DMS79 treated with DMSO at 0.1 percent for 48 hours (cell line): Measurements from ENCODE around the gene TOGARAM2.

Experiments
- DNase-seq: peaks from one replicate; lab custom pipeline; 2025; lab: John Stamatoyannopoulos, UW

The TOGARAM2 gene

DNA sequence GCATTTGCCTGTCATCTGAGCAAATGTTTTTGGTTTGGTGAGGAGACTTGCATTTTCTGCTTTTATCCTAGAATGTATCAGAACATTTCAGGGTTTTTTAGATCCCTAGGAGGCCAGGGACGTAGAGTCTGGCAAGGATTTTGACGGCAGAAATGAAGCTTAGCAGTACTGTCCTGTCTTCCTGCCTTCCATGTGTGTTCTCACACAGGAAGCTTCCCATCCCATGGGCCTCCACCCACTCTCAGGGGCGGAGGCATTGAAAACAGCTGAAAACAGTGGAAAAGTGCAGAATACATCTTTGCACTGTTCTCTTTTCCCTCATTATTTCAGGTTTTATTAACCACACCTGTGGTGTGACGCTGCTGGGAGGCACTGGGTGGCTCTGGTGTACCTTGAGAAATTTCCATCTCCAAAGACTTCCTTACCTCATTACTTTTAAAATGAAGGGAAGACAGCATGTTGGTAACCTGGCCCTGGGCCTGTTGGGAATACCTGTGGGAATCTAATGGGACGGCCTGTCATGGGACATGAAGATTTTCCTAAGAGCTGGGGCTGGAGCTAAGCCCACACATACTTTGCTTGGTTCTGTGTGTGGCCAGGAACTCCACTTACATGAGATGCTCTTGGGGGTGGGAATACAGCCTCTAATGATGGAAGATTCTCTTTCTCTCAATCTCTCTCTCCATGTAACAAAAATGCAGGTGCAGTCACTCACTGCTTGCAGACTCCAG is 72.7 kb downstream of the TOGARAM2 start:
- no peak for DNase-seq

DNA sequence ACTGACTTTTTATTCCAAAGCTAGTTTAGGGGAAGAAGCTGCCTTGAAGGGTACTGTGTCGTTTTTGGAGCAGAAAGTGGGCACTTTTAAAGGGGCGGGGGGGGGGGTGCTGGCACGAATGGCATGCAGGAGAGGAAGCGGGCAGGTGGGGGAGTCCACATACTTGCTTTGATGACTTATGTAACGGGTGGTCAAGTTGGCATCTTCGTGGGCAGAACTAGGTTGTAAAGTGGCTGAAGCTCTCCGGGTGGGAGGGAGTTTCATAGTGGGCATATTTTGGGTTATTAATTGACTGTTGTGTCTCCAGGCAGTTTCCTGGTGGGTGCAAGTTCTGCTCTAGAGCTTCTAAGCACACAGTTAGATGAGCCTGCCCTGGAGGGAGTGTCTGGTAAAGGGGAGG is 73.3 kb downstream of the TOGARAM2 start:
- DNase-seq: no peak

DNA sequence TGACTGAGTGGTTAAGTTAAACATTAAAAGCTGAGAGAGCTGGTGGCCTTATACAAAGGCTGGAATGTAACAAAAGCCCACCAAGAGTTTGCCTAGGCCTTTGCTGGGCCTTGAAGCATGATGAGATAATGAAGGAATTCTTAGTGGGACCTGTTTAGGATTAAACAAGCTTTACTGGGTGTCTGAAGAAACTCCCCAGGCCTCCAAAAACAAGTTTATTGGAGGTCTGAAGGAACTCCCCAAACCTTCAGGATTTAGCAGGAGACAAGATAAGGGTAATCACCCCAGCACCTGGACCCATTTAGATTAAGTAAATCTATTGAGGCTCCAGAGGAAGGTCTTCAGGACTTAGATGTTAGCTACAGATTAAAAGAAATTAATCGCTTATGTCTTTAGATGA is 74.5 kb downstream of the TOGARAM2 start:
- DNase-seq: no peak

DNA sequence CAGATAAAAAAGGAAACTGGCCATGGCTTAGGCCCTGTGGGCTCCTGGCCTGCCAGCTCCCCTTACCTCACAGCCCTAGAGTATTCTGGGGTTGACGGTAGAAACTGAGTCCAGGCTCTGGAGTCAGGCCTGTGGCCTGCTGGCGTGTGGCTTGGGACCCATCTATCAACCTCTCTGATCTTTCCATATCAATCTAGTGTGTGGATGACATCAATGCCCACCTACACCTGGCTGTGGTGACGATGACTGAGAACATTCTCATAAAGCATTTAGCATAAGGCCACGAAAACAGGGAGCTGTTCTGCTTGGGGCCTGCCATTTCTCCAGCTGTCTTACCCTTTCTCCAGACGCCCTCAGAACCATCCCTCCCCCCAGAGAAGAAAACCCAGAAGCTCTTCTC is 75.4 kb downstream of the TOGARAM2 start:
- DNase-seq: peak; percentile 36

DNA sequence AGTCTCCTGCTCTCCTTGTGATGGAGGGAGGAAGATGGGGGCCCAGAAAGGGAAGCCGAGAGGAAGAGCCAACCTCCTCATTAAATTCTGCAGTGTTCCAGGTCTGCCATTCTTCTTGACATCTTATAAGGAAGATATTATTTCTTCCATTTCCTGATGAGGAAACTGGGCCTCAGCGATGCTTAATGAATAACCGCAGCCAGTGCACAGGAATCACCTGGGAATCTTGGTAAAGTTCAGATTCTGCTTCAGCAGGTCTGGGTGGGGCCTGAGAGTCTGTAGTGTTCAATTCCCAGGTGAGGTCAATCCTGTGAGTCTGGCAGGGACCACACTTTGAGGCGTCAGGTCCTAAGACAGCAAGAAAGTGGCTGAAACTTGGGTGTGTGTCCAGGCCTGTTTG is 75.9 kb downstream of the TOGARAM2 start:
- DNase-seq: no peak

DNA sequence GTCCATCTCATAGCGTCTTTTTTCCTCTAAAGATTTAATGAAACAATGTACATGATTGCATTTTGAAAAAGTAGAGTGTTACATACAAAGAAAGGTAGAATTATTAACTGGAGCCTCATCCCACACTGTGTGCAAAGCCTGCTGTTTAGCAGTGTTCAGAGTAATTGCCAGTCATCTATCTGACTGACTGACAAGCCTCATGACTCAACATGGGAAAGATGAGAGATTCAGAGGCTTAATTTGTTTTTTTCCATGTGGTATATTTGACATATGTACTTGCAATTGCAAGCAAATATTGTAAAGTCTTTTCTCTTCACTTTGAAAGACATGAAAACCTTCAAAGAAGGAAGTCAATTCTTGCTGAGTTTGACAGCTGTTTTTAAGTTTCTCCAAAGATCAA is 78.5 kb downstream of the TOGARAM2 start:
- DNase-seq: no peak

DNA sequence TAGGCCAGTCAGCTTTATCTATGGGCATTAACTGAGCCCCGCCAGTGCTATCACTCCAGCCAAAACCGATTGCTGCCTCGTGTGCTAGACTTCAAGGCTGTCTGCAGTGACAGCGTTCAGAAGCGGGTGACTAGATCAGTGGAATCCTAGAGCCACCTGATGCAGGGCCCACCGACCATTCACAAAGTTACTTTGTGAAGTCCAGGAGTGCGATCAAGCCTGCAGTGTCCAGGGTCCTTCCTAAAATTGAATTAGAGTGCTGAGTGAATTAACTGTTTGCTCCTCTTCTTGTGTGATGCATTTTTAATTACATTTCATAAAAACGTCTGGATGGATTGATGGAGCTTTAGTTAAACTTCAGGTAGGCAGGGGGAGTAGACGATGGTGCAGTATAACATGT is 79.3 kb downstream of the TOGARAM2 start:
- DNase-seq: no peak

DNA sequence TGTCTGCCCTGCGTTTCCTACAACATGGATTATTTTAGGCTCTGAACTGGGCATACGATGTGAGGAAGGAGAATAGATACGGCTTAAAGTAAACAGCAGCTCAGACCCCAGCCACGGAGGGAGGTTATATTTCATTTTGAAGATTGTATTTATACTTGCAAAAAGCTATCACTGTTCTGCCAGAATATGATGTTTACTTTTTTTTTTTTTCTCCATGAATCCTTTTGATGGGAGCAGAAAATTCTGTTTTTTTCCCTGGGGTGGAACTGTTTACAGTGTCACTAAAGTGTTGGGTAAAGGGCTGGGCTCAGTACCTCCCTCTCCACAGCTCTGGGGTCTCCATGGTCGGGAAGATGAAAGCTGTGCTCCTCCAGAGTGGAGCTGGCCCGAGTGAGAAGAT is 80.1 kb downstream of the TOGARAM2 start:
- DNase-seq: no peak

DNA sequence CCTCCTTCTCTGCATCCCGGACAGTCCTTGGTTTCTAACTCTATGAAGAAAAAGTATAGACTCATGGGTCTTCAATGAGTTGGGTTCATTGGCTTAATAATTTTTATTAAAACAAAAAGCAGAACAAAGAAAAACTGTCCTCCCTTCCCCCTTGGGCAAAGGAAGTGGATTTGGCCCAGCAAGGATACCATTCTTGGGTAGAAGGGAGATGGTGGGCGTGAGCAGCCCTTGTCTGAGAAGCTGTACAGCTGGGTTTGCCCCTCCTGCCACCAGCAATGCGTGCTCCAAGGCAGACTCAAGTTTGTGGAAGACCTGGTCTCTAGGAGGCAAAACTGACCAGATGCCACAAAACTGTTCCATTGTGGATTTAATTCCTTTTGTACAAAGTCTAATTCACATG is 80.5 kb downstream of the TOGARAM2 start:
- no peak for DNase-seq

DNA sequence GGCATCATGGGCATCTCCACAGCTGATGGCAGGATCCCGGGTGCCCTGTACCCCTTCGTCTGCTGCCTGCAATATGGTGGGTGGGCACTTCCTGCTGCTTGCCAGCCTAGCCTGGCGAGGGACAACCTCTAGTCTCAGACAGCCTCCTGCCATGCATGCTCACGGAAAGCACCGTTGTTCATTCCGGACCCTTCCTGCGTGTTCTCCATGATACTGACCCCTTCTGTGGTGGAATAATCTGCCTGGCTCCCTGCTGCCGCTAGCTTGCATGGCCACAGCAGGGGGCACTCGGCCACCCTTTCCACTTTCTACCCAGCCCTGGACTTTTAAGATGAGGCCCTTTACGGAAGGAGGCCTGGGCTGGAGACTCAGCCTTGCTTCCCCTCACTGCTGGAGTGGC is 81.3 kb downstream of the TOGARAM2 start:
- DNase-seq: no peak

DNA sequence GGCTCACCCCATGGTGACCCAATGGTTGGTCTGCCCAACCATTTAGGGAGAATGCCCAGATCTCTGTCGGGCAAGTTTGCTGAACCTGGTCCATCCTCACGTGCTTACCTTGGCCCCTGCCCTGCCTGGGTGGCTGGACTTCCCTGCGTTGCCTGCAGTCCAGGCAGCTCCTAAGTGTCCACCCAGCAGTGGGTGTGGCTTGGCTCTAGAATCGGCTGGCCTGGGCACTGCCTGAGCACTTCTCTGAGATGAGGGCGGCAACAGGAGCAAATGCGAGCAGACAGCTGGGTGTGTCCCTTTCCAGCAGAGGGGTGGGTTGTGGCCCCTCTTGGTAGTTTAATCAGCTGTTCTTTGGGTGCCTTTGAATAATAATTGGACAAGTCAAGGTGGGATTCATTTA is 82.0 kb downstream of the TOGARAM2 start:
- no peak for DNase-seq

DNA sequence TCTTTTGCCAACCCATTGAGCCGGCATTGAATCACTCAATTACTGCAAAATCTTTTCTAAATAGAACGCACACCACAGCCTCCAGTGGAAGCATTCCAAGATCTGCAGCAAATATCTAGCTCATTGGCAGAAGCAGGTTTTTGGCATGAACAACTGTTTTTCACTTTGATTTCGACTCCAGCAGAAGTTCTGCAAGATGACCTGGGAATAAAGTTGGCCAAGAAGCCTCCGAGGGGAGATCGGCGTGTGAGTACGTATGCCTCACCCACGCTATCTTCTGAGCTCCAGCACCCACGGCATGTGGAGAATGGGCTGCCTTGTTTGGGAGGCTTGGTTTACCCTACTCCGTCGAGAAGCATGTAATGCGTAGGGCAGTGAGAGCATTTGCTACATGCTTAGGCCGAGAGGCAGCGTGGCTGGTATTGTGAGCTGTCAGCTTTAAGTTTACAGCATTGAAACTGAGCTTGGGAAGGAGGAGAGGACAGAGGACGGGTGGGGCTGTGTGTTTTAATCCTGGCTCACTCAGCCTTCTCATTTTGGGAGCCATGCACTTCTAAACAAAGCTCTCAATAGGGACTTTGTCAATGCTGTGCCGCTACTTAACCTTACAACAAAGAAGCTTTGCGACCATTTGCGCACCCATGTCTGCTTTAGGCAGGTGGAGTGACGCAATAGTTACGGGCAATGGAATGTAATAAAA is 82.7 kb downstream of the TOGARAM2 start:
- DNase-seq: no peak

DNA sequence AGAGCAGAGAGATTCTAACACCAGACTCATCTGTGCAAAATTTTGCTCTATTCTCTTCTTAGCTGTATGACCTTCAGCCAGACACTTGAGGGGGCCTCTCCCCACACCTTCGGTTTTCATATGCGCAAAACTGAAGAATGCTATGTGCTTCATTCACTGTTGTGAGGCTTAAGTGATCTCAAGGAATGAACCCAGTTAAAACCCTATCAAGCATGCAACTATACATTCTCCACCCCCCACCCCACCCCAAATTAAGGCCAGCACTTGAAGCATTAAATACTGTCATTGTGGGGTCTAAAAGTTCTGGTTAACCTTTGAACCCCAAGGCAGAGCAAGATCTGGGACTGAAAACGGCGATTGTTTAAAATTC is 83.2 kb downstream of the TOGARAM2 start:
- no peak for DNase-seq

DNA sequence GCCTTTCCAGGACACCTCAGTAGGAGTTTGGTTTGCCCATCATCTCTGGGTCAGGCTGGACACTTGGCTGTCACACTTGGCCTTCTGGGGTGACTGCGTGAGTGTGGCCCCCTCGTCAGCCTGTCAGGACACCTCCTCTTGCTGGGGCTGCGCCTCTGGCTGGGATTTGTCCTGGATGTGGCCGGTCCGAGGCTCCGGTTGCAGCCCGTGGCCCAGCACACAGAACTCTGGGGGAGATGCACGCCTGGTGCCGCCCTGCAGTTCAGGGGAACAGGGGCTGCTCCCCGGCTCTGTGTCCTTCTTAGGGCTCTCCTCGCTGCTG is 83.6 kb downstream of the TOGARAM2 start:
- no peak for DNase-seq

DNA sequence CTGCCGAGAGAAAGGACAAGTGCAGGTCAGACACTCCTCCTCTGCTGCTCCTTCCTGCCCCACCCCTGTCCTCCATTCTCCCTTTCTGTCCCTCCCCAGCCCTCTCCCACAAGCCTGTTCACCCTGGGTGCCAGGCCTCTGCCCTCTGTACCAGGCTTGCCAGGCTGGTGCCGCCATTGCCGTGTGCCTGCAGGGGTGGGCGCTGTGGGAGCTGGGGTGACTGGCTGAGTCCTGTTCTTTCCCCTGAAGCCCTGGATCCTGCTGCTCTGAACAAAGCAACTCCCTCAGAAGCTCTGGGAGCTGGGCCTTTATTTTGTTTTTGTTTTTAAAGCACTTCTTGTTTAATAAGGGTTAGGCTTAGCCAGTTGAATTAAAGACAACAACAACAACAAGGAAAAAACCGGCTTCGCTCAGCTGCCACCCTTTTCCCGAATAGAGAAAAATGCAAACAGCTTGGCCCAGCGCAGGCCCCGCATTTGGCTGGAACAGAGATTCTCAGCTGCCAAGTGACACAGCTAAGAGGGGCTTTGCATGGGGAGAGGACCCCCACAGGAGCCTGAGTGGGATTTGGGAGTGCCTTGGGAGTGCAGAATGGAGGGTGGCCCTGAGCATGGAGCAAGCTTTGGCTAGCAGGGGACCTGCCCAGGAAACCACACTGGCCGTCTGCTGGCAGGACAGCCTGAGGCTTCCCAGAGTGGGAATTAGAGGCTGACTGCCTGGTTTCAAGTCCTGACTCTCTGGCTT is 84.1 kb downstream of the TOGARAM2 start:
- no peak for DNase-seq

DNA sequence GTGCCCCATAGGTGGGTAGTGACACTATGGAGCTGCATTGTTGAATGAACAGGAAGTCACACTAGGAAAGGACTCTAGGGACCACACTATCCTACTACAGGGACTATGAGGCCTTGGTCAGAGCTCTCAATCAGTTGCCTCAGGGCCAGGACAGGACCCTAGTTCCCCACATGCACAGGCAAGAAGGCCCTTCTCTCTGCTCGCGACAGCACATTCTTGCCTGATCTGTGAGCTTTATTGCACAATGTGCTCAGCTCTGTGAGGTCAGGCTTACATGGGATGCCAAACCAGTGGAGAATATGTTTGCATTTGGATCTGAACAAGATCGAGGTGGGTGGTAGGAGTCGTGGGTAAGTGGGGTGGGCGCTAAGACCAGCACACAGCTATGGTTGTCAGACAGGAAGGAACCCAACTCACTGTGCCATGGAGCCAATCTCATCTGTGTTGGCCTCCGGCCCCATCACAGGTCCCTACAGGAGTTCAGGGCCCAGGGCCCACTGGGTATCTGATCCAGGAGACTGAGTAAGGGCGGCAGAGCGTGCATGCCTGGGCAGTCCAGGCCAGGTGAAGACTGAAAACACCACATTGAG is 85.3 kb downstream of the TOGARAM2 start:
- no peak for DNase-seq

DNA sequence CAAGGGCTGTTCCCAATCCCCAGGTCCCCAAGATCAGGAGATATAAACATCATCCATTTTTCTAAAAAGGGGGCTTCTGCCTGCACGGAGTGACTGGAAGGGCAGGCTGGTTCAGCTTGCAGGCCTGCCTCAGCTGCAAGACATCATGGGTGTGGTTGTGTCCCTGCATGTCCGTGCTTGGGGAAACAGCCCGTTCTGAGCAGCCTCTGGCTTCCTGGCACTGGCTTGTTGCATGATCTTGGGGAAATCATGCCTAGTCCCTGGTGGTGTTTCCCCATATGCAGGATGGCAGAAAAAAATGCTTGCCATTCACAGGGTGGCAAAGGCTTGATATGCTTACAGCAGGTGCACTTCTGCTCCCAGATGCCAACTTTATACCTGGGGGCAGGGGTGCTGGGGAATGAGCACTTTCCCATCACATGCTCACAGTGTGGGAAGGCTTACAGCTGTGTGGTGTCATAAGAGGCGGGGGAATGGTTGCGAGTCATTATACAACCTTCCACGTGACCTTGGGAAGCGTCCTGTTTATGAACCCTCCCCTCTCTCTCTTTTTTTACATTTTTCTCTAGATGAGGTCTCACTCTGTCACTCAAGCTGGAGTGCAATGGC is 86.0 kb downstream of the TOGARAM2 start:
- DNase-seq: no peak

DNA sequence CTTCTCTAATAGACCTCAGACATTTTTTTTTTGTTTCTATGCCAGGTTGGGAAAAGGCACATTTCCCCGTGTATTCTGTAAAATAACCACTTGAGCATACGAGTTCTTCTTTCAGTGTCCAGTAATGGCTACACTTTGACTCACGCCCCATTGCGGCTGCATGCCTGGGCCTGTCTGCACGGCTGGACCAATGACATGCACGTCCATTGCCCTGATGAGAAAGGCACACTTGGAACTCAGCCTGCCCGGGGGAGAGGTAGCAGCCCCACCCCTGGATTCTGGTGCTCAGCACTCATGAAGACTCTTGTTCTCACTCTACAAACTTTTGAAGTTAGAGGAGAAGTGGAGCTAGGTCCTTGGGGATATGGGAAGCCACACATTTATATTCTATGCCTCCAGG is 87.4 kb downstream of the TOGARAM2 start:
- DNase-seq: peak; percentile 70

DNA sequence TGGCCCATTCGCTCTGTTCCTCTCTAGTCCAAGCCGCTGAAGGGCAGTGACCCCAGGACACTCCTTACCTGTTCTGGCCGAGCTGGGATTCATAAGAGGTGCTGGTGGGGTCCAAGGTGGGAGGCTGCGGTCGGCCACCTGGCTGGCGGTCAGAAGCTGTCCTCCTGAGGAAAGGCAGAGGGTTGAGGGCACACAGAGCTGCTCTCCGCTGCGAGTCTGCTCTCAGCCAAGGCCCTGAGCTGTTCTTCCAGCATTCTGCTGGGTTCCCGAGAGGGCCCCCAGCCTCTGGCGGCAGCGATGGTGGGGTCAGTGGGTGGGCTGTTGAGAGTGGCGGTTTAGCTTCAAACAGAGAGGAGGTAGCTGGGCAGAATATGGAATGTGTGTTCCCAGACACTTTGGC is 89.4 kb downstream of the TOGARAM2 start:
- no peak for DNase-seq

DNA sequence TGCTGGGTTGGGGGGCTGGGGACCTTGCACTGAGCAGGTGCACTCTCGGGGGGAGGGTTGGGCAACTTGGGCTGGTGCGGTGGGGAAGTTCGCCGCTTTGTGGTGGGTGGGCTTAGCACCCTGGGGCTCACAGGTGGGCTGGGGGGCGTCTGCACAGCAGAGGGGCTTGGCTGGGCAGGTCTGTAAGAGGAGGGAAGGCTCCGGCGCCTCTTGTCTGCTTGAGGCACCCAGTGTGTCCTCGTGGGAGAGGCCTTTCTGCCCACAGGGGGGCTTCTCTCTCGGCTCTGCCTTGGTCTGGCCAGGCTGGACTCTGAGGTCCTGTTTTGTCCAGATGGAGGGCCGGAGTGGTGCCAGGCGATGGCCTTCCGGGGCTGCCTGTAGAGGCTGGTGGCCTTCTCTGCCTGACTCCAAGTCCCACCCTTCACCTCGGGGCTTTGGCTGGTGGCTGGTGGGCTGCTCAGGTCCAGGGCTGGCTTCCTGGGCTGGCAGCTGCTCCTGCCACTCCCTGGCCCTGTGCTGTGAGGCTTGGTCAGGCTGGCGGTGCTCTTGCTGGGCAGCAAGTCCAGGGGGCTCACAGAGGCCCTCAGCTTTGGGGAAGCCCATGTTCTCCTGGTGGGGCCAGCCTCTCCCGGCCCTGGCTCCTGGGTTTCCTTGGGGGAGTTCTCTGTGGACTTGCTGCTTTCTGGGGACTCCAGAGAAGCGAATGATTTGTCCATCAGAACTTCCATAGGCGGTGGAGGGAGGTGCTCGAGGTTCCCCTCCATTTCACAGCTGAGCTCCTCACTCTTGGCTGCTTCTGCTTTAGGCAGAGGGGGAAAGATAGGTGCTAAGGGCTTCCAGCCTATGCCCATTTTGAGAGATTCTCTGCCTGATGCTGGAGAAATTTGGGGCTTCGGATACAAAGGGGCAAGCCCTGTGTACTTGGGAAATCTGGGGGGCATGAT is 90.2 kb downstream of the TOGARAM2 start:
- no peak for DNase-seq

DNA sequence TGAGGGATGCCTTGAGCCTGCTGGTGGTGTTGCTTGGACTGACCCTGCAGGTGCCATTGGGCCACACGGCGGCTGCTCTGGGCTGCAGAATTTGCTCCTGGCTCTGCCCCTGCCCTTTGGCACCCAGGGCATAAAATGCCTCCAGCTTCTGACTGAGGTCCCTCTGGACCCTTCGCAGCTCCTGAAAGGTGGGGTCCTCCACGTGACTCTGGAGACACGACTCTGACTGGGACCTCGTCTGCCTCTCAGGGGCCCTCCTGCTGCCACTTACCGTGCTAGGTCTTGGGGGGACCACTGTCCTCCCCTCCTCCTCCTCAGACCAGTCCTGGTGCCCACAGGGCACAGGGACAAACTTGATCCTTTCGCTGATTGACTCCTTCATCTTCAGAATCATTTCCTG is 91.2 kb downstream of the TOGARAM2 start:
- DNase-seq: no peak
